GM18867 (cell line): Measurements from ENCODE around the gene KCTD19.

Experiments used
- ATAC-seq: cut with Tn5 transposase; IDR thresholded peaks from one replicate; pipeline ENCODE4 v1.9.1; 2021; ENCODE audit warnings: mild to moderate bottlenecking, moderate library complexity; ENCODE audit not compliant: unreplicated experiment

The KCTD19 gene

GRCh38 chr16:67264277-67264676, 62.3 kb downstream of the KCTD19 start:
- ATAC-seq, result no peak

- no peak for ATAC-seq
These were observed 63.3 kb downstream of the KCTD19 start for GRCh38 chr16:67263201-67263600.

- no peak for ATAC-seq
These were observed 66.0 kb downstream of the KCTD19 start for GRCh38 chr16:67260426-67261063.

GRCh38 chr16:67259705-67260104, 66.8 kb downstream of the KCTD19 start:
- no peak for ATAC-seq

- no peak for ATAC-seq
These were observed 68.2 kb downstream of the KCTD19 start for GRCh38 chr16:67258161-67258835.

GRCh38 chr16:67257486-67258160, 68.9 kb downstream of the KCTD19 start:
- ATAC-seq, result no peak

GRCh38 chr16:67256701-67257230, 69.8 kb downstream of the KCTD19 start:
- ATAC-seq, result no peak

GRCh38 chr16:67255553-67256221, 70.9 kb downstream of the KCTD19 start:
- ATAC-seq, result no peak

GRCh38 chr16:67254801-67255552, 71.6 kb downstream of the KCTD19 start:
- no peak for ATAC-seq

GRCh38 chr16:67252609-67253497, 73.7 kb downstream of the KCTD19 start:
- no peak for ATAC-seq

GRCh38 chr16:67250045-67250327, 76.6 kb downstream of the KCTD19 start:
- no peak for ATAC-seq

- ATAC-seq, result no peak
These were observed 77.1 kb downstream of the KCTD19 start for GRCh38 chr16:67249178-67250044.

- ATAC-seq, result no peak
These were observed 78.0 kb downstream of the KCTD19 start, which contains the start of gene SLC9A5 for GRCh38 chr16:67248401-67249177. Gene SLC9A5, plus strand, starts transcription at chr16:67248979. Its CDS starts 36 bp downstream, at chr16:67249015.

- ATAC-seq, result no peak
These were observed 78.5 kb downstream of the KCTD19 start for GRCh38 chr16:67248073-67248400.

- ATAC-seq, result peak; percentile 47
These were observed 79.1 kb downstream of the KCTD19 start, which contains the start of gene FHOD1 for GRCh38 chr16:67247192-67248072. Gene FHOD1, minus strand, starts transcription at chr16:67247481. Its CDS starts 71 bp downstream, at chr16:67247410.

GRCh38 chr16:67246756-67247191, 79.8 kb downstream of the KCTD19 start:
- peak; percentile 13 for ATAC-seq
